HG03575 (cell line): ENCODE results near the gene C11orf91.
"Not testable (repeated sequence)": the region's sequence is repeated elsewhere in the genome, so short reads cannot be mapped to it uniquely, and the experiment has no call there.

Source experiments
- ATAC-seq: cut with Tn5 transposase; IDR thresholded peaks from one replicate; pipeline ENCODE4 v1.9.1; 2021; ENCODE audit not compliant: unreplicated experiment, insufficient number of reproducible peaks, low FRiP score; ENCODE audit errors: extremely low read depth

Gene C11orf91

DNA sequence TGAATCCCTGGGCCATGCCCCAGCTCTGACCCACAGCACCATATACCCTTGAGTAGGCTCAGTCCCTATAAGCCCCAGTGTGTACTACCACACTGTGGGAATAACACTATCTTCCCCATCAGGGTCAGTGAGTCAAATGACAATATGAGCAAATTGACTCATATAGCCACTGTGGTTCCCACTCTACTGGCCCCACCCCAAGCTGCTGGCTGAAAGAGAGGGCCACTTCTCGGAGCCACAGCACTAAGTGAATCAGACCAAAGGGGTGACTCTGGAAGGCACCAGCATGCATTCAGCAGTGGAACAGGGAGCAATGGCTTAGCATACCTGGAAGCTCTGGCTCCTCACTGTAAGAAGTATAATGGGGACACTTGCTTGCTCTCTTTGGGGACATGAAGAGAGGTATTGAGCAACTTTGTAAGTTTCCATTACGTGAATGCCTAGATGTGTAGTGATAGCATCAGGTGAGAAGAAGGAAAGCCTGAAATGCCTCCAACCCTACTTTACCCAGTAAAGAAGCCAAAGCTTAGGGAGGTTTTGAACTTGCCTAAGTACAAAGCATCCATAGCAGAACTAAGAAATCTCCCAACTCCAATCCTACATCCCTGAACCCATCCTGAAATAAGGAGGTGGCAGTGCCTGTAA is 22.1 kb upstream of the C11orf91 start:
- no peak for ATAC-seq

DNA sequence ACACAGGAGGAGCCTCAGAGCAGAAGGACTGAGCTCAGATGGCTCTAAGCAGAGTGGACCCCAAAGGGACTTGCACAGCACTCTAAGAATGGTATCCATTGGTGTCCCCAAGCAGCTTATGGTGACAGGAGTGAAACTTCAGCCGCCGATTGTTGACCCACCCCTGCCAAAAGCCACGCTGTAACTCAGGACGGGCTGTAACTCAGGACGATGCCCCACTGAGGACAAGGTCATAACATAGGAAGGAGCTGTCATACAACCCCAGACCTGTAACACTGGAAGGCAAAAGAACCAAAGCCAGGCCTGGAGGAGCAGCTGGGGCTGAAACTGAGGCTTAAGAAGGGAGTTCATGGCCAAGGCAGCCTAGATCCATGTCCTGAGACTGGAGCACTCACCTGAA is 21.4 kb upstream of the C11orf91 start:
- ATAC-seq = no peak

GRCh38 chr11:33721426-33721825 is 20.8 kb upstream of the C11orf91 start:
- ATAC-seq = no peak

DNA sequence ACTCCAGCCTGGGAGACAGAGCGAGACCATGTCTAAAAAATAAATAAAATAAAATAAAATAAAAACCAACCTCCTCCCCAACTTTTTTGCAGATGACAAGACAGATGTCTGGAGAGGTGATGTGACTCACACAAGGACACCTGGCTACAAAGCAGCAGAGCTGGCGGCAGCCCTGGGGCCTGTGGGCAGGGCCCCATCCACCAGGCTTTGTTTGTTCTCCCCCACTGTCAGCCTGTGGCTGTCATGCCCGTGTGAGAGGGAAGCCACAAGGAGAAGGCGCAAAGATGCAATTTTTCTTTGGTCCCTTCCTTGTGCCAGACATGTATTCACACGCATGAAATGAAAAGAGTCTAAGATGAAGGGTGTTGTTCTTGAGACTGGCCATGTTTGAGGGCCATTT is 19.0 kb upstream of the C11orf91 start:
- ATAC-seq = no peak

GRCh38 chr11:33718440-33718839 is 17.8 kb upstream of the C11orf91 start:
- no peak for ATAC-seq

DNA sequence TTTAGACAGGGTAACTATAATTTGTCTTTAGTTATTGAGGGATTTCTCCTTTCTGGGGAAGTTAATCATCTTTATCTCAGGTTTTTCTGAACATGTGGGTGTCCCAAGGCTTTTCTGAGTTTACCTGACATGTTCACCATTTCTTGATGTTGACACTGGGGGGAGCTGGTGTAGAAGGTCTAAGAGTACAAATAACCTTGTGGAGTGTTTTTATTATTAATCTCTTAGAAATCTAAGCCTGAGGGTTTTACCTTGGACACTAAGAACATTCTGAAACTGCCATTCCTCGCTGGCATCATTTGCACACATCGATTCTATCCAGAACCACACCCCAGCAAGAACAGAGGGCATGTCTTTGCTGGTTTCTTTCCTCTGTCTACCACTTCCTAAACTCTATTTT is 15.6 kb upstream of the C11orf91 start:
- no peak for ATAC-seq

DNA sequence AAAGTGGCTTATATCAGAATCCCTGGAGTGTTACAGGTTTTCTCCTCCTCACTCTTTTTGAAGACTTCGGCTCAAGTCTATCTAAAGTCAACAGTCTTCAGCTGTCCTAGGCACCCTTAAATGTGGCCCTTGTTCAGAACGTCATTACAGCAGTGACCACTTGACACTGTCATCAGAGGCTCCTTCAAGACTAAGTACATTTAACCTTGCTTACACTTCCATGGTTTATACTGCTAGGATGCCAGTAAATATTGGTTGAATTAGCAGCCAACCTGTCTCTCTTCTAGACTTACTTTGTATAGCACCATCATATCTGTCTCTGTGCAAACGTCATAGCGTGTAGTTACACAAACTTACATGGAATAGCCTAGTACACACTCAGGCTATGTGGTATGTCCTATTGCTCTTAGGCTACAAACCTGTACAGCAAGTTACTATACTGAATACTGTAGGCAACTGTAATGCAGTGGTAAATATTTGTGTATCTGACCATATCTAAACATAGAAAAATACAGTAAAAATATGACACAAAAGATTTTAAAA is 13.3 kb upstream of the C11orf91 start:
- ATAC-seq = no peak

DNA sequence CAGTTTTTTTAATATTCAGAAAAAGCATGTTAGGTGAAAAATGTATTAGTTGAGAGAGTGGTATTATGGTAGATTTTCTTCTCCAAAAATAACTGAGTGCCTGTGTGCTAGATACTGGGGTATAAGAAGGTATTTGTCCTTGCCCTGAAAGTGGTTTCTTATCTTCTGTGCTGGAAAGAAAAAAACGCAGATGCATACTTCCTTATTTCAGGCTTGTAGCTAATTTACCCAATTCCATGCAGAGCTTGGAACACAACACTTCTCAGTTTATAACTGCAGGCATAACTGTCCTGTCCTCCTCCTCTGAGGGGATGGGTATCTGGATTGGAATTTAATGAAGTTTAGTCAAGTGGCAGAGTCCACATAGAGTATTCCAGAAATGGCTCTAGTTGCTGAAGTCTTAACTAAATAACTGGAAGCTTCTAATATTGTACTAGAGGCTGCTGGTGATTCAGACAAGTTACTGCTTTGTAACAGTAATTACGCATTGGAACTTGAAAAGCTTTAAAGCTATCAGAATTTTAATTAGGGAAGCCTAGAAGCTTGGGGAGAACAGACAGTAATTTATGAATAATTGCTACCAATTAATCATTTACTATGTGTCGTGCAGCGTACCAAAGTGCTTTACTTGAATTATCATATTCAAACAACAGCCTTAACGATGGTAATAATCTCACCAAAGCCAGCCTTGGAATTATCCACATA is 12.7 kb upstream of the C11orf91 start:
- no peak for ATAC-seq

- ATAC-seq = no peak
Measured at GRCh38 chr11:33712436-33712835, 11.8 kb upstream of the C11orf91 start.

GRCh38 chr11:33709466-33709865 is 8.8 kb upstream of the C11orf91 start:
- ATAC-seq = no peak

GRCh38 chr11:33708985-33709384 is 8.4 kb upstream of the C11orf91 start:
- no peak for ATAC-seq

DNA sequence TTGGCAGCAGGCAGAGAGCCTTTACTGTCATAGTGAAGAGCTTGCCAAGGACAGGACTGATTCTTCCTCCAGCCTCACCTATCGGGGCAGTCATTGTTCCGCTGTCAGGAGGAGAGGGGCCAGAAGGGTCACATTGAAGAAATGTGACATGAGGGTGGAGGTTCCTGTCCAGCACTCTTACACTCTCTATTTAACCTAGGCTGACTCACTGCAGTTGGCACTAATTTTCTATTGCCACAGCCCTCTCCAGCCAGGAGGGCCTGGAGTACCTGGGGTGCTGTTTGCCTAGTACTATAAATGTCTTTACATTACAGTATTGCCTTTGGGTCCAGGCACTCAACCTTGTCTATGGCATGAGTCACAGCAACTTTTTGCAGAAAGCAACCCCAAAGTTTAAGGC is 7.2 kb upstream of the C11orf91 start:
- not testable (repeated sequence) for ATAC-seq

GRCh38 chr11:33706966-33707365 is 6.3 kb upstream of the C11orf91 start:
- ATAC-seq = no peak

GRCh38 chr11:33706546-33706945 is 5.9 kb upstream of the C11orf91 start:
- no peak for ATAC-seq

- ATAC-seq = no peak
Measured at GRCh38 chr11:33704240-33705002, 3.8 kb upstream of the C11orf91 start.

- ATAC-seq = no peak
Measured at GRCh38 chr11:33703788-33704187, 3.2 kb upstream of the C11orf91 start.

GRCh38 chr11:33703234-33703633 is 2.6 kb upstream of the C11orf91 start:
- no peak for ATAC-seq

- no peak for ATAC-seq
Measured at GRCh38 chr11:33701302-33702230, 940 bp upstream of the C11orf91 start.

DNA sequence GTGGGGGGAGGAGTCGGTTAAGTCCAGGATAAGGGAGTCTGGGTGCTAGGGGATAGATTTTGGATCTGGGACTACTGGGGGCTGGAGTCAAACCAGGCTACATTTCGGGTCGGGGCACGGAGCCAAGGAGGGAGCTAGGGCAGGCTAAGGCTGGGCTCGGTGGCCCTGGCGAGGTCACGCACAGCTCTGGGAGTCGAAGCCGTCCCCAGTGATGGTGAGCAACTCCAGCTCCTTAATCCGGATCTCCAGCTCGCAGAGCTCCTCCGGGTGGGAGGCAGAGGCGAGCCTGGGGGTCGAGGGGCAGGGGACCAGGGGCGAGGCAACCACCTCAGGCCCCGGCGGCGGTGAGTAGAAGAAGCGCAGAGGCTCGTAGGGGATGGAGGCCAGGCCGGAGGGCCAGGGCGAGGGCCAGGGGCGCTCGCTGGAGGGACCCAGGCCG is 544 bp downstream of the C11orf91 start:
- ATAC-seq = no peak
